IPS-18a (cell line): ENCODE measurements around the gene TMEM59L.

Experiments used
- H3K27ac ChIP-seq: one replicate; pipeline ENCODE4 v1.5.1; 2013; ENCODE audit warnings: low read length
- H3K27me3 ChIP-seq: one replicate; pipeline ENCODE4 v1.6.1; 2013; ENCODE audit warnings: mild to moderate bottlenecking, low read length; ENCODE audit not compliant: control insufficient read depth, insufficient read depth
- H3K36me3 ChIP-seq: one replicate; pipeline ENCODE4 v1.6.1; 2013; ENCODE audit warnings: low read depth, low read length; ENCODE audit not compliant: control insufficient read depth
- H3K4me1 ChIP-seq: one replicate; pipeline ENCODE4 v1.6.1; 2013; ENCODE audit warnings: low read depth, low read length; ENCODE audit not compliant: control insufficient read depth
- H3K4me3 ChIP-seq: one replicate; pipeline ENCODE4 v1.5.1; 2013; ENCODE audit warnings: low read length
- H3K9ac ChIP-seq: one replicate; pipeline ENCODE4 v1.6.1; 2013; ENCODE audit warnings: mild to moderate bottlenecking, low read length, moderate library complexity
- H3K9me3 ChIP-seq: one replicate; pipeline ENCODE4 v1.6.1; 2013; ENCODE audit warnings: low read depth, low read length; ENCODE audit not compliant: control insufficient read depth

The TMEM59L gene

GRCh38 chr19:18668252-18668631 is 55.6 kb downstream of the TMEM59L start:
- no peak overlapping the region for H3K27ac ChIP-seq
- H3K27me3 ChIP-seq: no peaks in the 10 kb centered on the region
- no peak overlapping the region for H3K4me3 ChIP-seq
- no peaks in the 10 kb centered on the region for H3K4me1 ChIP-seq
- no peaks in the 10 kb centered on the region for H3K9me3 ChIP-seq
- no peaks in the 10 kb centered on the region for H3K36me3 ChIP-seq
- H3K9ac ChIP-seq: no peak overlapping the region

GRCh38 chr19:18668744-18669523 is 56.3 kb downstream of the TMEM59L start:
- no peaks in the 10 kb centered on the region for H3K9me3 ChIP-seq
- H3K27me3 ChIP-seq: no peaks in the 10 kb centered on the region
- H3K9ac ChIP-seq: no peak overlapping the region
- no peaks in the 10 kb centered on the region for H3K4me1 ChIP-seq
- H3K4me3 ChIP-seq: no peak overlapping the region
- H3K27ac ChIP-seq: no peak overlapping the region
- H3K36me3 ChIP-seq: no peaks in the 10 kb centered on the region

DNA sequence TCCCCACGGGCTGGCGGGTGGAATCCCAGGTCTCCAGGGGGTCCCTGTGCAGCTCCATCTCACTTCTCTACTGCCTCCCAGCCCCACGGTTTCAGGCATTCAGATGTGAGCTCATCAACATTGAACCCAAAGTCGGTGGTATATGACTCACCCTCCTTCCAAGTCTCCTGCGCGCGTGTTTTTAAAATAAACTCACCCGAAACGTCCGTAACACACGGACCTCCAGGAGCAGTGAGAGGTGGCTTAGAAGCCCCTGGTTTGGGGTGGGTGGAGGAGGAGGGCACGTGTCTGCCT is 56.8 kb downstream of the TMEM59L start:
- H3K9me3 ChIP-seq: no peaks in the 10 kb centered on the region
- no peak overlapping the region for H3K27ac ChIP-seq
- no peaks in the 10 kb centered on the region for H3K27me3 ChIP-seq
- no peak overlapping the region for H3K9ac ChIP-seq
- no peaks in the 10 kb centered on the region for H3K4me1 ChIP-seq
- H3K4me3 ChIP-seq: no peak overlapping the region
- H3K36me3 ChIP-seq: no peaks in the 10 kb centered on the region

GRCh38 chr19:18669883-18670282 is 57.2 kb downstream of the TMEM59L start:
- no peaks in the 10 kb centered on the region for H3K4me1 ChIP-seq
- no peaks in the 10 kb centered on the region for H3K36me3 ChIP-seq
- H3K27me3 ChIP-seq: no peaks in the 10 kb centered on the region
- no peak overlapping the region for H3K4me3 ChIP-seq
- no peak overlapping the region for H3K27ac ChIP-seq
- no peaks in the 10 kb centered on the region for H3K9me3 ChIP-seq
- H3K9ac ChIP-seq: no peak overlapping the region

GRCh38 chr19:18670312-18670711 is 57.6 kb downstream of the TMEM59L start:
- Histone ChIP-seq H3K27me3 (no peaks in the 10 kb centered on the region), H3K4me3 (no peak overlapping the region), H3K36me3 (no peaks in the 10 kb centered on the region), H3K4me1 (no peaks in the 10 kb centered on the region), H3K9me3 (no peaks in the 10 kb centered on the region), H3K9ac (no peak overlapping the region), H3K27ac (no peak overlapping the region)
